ENCODE data around the gene CECR2. TPM values are rescaled to one million over a fixed set of nuclear protein-coding genes. Genes with fewer than 3 reads are reported as not detected.

CECR2 gene
- total RNA-seq, 1 experiment from 2014 or later: 3.6 TPM

GRCh38 chr22:17396516-17396915 lies 27.3 kb downstream of the CECR2 start:
- no peaks in the 10 kb centered on the region for H3K9me3 ChIP-seq (ENCODE audit: control insufficient read depth, insufficient read depth, low read depth, low read length)
- ATAC-seq: no peak
- no peak overlapping the region for H3K27ac ChIP-seq (ENCODE audit: low read length)
- no peaks in the 10 kb centered on the region for H3K27me3 ChIP-seq (ENCODE audit: control insufficient read depth, insufficient read depth, low read length)
- DNase-seq (ENCODE audit: low read depth, low spot score): no peak
- intact Hi-C loops (cut with micrococcal nuclease; ENCODE audit: unreplicated experiment): no loop called here
- H3K36me3 ChIP-seq (ENCODE audit: control insufficient read depth, insufficient read depth, low read length): no peaks in the 10 kb centered on the region
- H3K4me3 ChIP-seq (ENCODE audit: low read depth in 2 of 2, low read length in 2 of 2): no peak overlapping the region
- POLR2A ChIA-PET: no interaction called here
- CTCF ChIA-PET: no interaction called here
- H3K4me1 ChIP-seq (ENCODE audit: control insufficient read depth, insufficient read depth, low read length): no peaks in the 10 kb centered on the region
- no TSS peak for BruUV-seq (replicated peaks)
- TF ChIP-seq POLR2AphosphoS5 (IDR thresholded peaks at IDR 0.05; ENCODE audit: low read depth, low read length): no peak
- in situ Hi-C loops (cut with HindIII; ENCODE audit: low pct_unique_long_range_greater_than_20kb, low sequenced_read_pairs): no loop called here

- ChIA-PET POLR2A (interaction anchor here (0.7 kb wide), 1 partner anchor 13 kb away, joined by 5 read pairs; no protein-coding TSS in a partner anchor), CTCF (no interaction called here)
- intact Hi-C loops (cut with micrococcal nuclease; ENCODE audit: unreplicated experiment): no loop called here
- in situ Hi-C loops (cut with HindIII; ENCODE audit: low pct_unique_long_range_greater_than_20kb, low sequenced_read_pairs): no loop called here
- Histone ChIP-seq H3K9me3 (ENCODE audit: control insufficient read depth, insufficient read depth, low read depth, low read length) (no peaks in the 10 kb centered on the region), H3K27me3 (ENCODE audit: control insufficient read depth, insufficient read depth, low read length) (no peaks in the 10 kb centered on the region), H3K4me1 (ENCODE audit: control insufficient read depth, insufficient read depth, low read length) (no peaks in the 10 kb centered on the region), H3K36me3 (ENCODE audit: control insufficient read depth, insufficient read depth, low read length) (no peaks in the 10 kb centered on the region), H3K27ac (ENCODE audit: low read length) (no peak overlapping the region), H3K4me3 (ENCODE audit: low read depth in 2 of 2, low read length in 2 of 2) (no peak overlapping the region)
- ATAC-seq (no peak), DNase-seq (ENCODE audit: low read depth, low spot score) (no peak)
- BruUV-seq (replicated peaks): no TSS peak
- no peak for TF ChIP-seq CTCF (IDR thresholded peaks at IDR 0.05)
- no peak for TF ChIP-seq TCF7L2 (IDR thresholded peaks at IDR 0.05; ENCODE audit: low read depth, low read length)
- TF ChIP-seq SIN3A (IDR thresholded peaks at IDR 0.05; ENCODE audit: borderline replicate concordance, insufficient read depth, low read depth, low read length): no peak
- TF ChIP-seq REST (IDR thresholded peaks at IDR 0.05; ENCODE audit: insufficient read depth in 1 of 2, low read depth in 2 of 2, low read length in 1 of 2): no peak
- no peak for TF ChIP-seq POLR2AphosphoS5 (IDR thresholded peaks at IDR 0.05; ENCODE audit: low read depth, low read length)
Measured at GRCh38 chr22:17397756-17398547, 28.7 kb downstream of the CECR2 start.

GRCh38 chr22:17400305-17400704 lies 31.0 kb downstream of the CECR2 start:
- BruUV-seq (replicated peaks): no TSS peak
- ChIA-PET CTCF (no interaction called here), POLR2A (no interaction called here)
- Histone ChIP-seq H3K9me3 (ENCODE audit: control insufficient read depth, insufficient read depth, low read depth, low read length) (no peaks in the 10 kb centered on the region), H3K27me3 (ENCODE audit: control insufficient read depth, insufficient read depth, low read length) (no peaks in the 10 kb centered on the region), H3K36me3 (ENCODE audit: control insufficient read depth, insufficient read depth, low read length) (no peaks in the 10 kb centered on the region), H3K27ac (ENCODE audit: low read length) (no peak overlapping the region), H3K4me1 (ENCODE audit: control insufficient read depth, insufficient read depth, low read length) (no peaks in the 10 kb centered on the region), H3K4me3 (ENCODE audit: low read depth in 2 of 2, low read length in 2 of 2) (no peak overlapping the region)
- intact Hi-C loops (cut with micrococcal nuclease; ENCODE audit: unreplicated experiment) (no loop called here), in situ Hi-C loops (cut with HindIII; ENCODE audit: low pct_unique_long_range_greater_than_20kb, low sequenced_read_pairs) (no loop called here)
- TF ChIP-seq POLR2AphosphoS5 (IDR thresholded peaks at IDR 0.05; ENCODE audit: low read depth, low read length) (no peak), SIN3A (IDR thresholded peaks at IDR 0.05; ENCODE audit: borderline replicate concordance, insufficient read depth, low read depth, low read length) (no peak), CTCF (IDR thresholded peaks at IDR 0.05) (no peak), REST (IDR thresholded peaks at IDR 0.05; ENCODE audit: insufficient read depth in 1 of 2, low read depth in 2 of 2, low read length in 1 of 2) (no peak), TCF7L2 (IDR thresholded peaks at IDR 0.05; ENCODE audit: low read depth, low read length) (no peak)
- ATAC-seq: no peak
- no peak for DNase-seq (ENCODE audit: low read depth, low spot score)
